GM12873 (cell line): ENCODE data around the gene TMUB1.

Experiments used
- CTCF ChIP-seq: IDR thresholded peaks from 2 replicates; pipeline ENCODE4 v1.5.1; 2012; ENCODE audit warnings: low read depth, mild to moderate bottlenecking, moderate library complexity, low read length, control low read depth; ENCODE audit not compliant: insufficient read depth; ENCODE audit errors: missing control alignments

The TMUB1 gene

GRCh38 chr7:151124481-151124880 lies 41.2 kb upstream of the TMUB1 start:
- no peak for TF ChIP-seq CTCF

GRCh38 chr7:151123822-151124464 lies 40.6 kb upstream of the TMUB1 start:
- peak; percentile 100 for TF ChIP-seq CTCF

GRCh38 chr7:151123158-151123821 lies 40.0 kb upstream of the TMUB1 start:
- TF ChIP-seq CTCF, result no peak

- no peak for TF ChIP-seq CTCF
Observed at GRCh38 chr7:151122796-151123157, 39.5 kb upstream of the TMUB1 start.

GRCh38 chr7:151122276-151122675 lies 39.0 kb upstream of the TMUB1 start:
- no peak for TF ChIP-seq CTCF

- no peak for TF ChIP-seq CTCF
Observed at GRCh38 chr7:151121380-151122170, 38.3 kb upstream of the TMUB1 start.

GRCh38 chr7:151120896-151121295 lies 37.6 kb upstream of the TMUB1 start:
- TF ChIP-seq CTCF, result no peak
